Gastroesophageal sphincter (tissue), 4 donors: ENCODE measurements around the gene EFEMP1. TPM values are rescaled to one million over a fixed set of nuclear protein-coding genes. Genes with fewer than 3 reads are reported as not detected.
"Not testable (repeated sequence)": the region's sequence is repeated elsewhere in the genome, so short reads cannot be mapped to it uniquely, and the experiment has no call there.

ENCODE experiments used
- ATAC-seq: fragments of 150-250 bp; one replicate; pipeline ENCODE4 v1.9.1; 2016; ENCODE audit warnings: mild to moderate bottlenecking, moderate library complexity
- H3K27ac ChIP-seq, 4 donors: fragments of 200-600 bp; sonication (generic) in 3 of 4; 1 replicate in 3 of 4; 2 replicates in 1 of 4; pipeline ENCODE4 v1.5.1; 2016 to 2019
- H3K27me3 ChIP-seq: fragments of 200-600 bp; sonication (generic); one replicate; pipeline ENCODE4 v1.5.1; 2019
- H3K36me3 ChIP-seq, 2 donors: fragments of 200-600 bp; sonication (generic); one replicate each; pipeline ENCODE4 v1.5.1; 2019; ENCODE audit warnings: control low read depth in 1 of 2
- H3K4me1 ChIP-seq, 3 donors: fragments of 200-600 bp; sonication (generic); 1 replicate in 2 of 3; 2 replicates in 1 of 3; pipeline ENCODE4 v1.5.1; 2016 to 2019; ENCODE audit warnings: control low read depth in 2 of 3
- H3K4me3 ChIP-seq, 2 donors: fragments of 200-600 bp; sonication (generic); one replicate each; pipeline ENCODE4 v1.5.1; 2019; ENCODE audit warnings: mild to moderate bottlenecking in 1 of 2, moderate library complexity in 1 of 2
- H3K9me3 ChIP-seq, 3 donors: fragments of 200-600 bp; sonication (generic); one replicate each; pipeline ENCODE4 v1.5.1; 2017 to 2019; ENCODE audit warnings: control low read depth in 2 of 3
- CTCF ChIP-seq, 4 experiments: fragments of 200-600 bp in 2 of 4; fragments of 450-650 bp in 2 of 4; sonication (generic) in 1 of 4; IDR thresholded peaks; one replicate each; pipeline ENCODE4 v1.5.1; 2017 to 2019; ENCODE audit warnings: antibody characterized with exemption in 4 of 4, mild to moderate bottlenecking in 2 of 4, moderate library complexity in 2 of 4
- EP300 ChIP-seq: sonication (generic); formaldehyde crosslinking; IDR thresholded peaks from one replicate; pipeline ENCODE4 v1.6.1; 2017; ENCODE audit warnings: antibody characterized with exemption, mild to moderate bottlenecking
- POLR2A ChIP-seq, 2 donors: fragments of 450-650 bp; IDR thresholded peaks; one replicate each; pipeline ENCODE4 v1.6.1; 2017; ENCODE audit warnings: antibody characterized with exemption in 2 of 2, mild to moderate bottlenecking in 2 of 2, moderate library complexity in 1 of 2
- POLR2AphosphoS5 ChIP-seq: sonication (generic); formaldehyde crosslinking; IDR thresholded peaks from one replicate; pipeline ENCODE4 v1.6.1; 2017; ENCODE audit warnings: antibody characterized with exemption
- WGBS, 2 donors: methylation state at CpG; one replicate each; pipeline ENCODE4 v1.1.5; 2018; ENCODE audit warnings: low coverage in 1 of 2; 5-methylcytosine and 5-hydroxymethylcytosine counted together
- total RNA-seq, 4 donors: library from RNA; depleted of rRNA; stranded (reverse); fragments of >200 nt; gene quantifications; one replicate each; pipeline ENCODE4 v1.1.0, GENCODE V29; 2016

Gene EFEMP1
- total RNA-seq, 4 donors from 2014 or later, result 70.5 to 141 (median 91.9) TPM

GRCh38 chr2:55827855-55828254, 95.7 kb downstream of the EFEMP1 start:
- ATAC-seq, result no peak
- TF ChIP-seq POLR2A (IDR thresholded peaks at IDR 0.05), result no peak
- no peak for TF ChIP-seq EP300
- no peak for TF ChIP-seq CTCF (IDR thresholded peaks at IDR 0.05)
- TF ChIP-seq POLR2AphosphoS5, result no peak
- Histone ChIP-seq H3K9me3 (no peaks in the 10 kb centered on the region), H3K27me3 (no peaks in the 10 kb centered on the region), H3K4me1 (no peaks in the 10 kb centered on the region), H3K27ac (no peak overlapping the region), H3K36me3 (no peaks in the 10 kb centered on the region), H3K4me3 (no peak overlapping the region)
- 100% methylated on average over 1 of the region's 1 CpG for WGBS, 2 donors

GRCh38 chr2:55827428-55827827, 96.2 kb downstream of the EFEMP1 start:
- H3K9me3 ChIP-seq, ATAC-seq, H3K27ac ChIP-seq, H3K4me1 ChIP-seq, H3K4me3 ChIP-seq, H3K36me3 ChIP-seq, H3K27me3 ChIP-seq: not testable (repeated sequence)
- 100% methylated on average over 2 of the region's 2 CpGs; no CpG with 5 or more reads in 1 of the 2 donors for WGBS, 2 donors

- no peak for ATAC-seq
- Histone ChIP-seq H3K4me1 (no peaks in the 10 kb centered on the region), H3K36me3 (no peaks in the 10 kb centered on the region), H3K4me3 (no peak overlapping the region), H3K27me3 (no peaks in the 10 kb centered on the region), H3K9me3 (no peaks in the 10 kb centered on the region), H3K27ac (no peak overlapping the region)
- 60% methylated on average over 1 of the region's 6 CpGs; no CpG with 5 or more reads in 1 of the 2 donors for WGBS, 2 donors
- no peak for TF ChIP-seq POLR2AphosphoS5
- TF ChIP-seq CTCF (IDR thresholded peaks at IDR 0.05), result no peak
- no peak for TF ChIP-seq POLR2A (IDR thresholded peaks at IDR 0.05)
- no peak for TF ChIP-seq EP300
Measured at GRCh38 chr2:55826246-55826645, 97.3 kb downstream of the EFEMP1 start.

- Histone ChIP-seq H3K4me1 (no peaks in the 10 kb centered on the region), H3K4me3 (no peak overlapping the region), H3K36me3 (no peaks in the 10 kb centered on the region), H3K27ac (no peak overlapping the region), H3K27me3 (no peaks in the 10 kb centered on the region), H3K9me3 (no peaks in the 10 kb centered on the region)
- 97 to 100% methylated on average over 5 to 6 of the region's 14 CpGs for whole genome bisulfite sequencing, 2 donors
- no peak for ATAC-seq
- no peak for TF ChIP-seq POLR2AphosphoS5
- TF ChIP-seq CTCF (IDR thresholded peaks at IDR 0.05), result no peak
- no peak for TF ChIP-seq EP300
- TF ChIP-seq POLR2A (IDR thresholded peaks at IDR 0.05), result no peak
Measured at GRCh38 chr2:55824551-55825096, 99.0 kb downstream of the EFEMP1 start.

Other genes starting within 250 kb of the EFEMP1 start
- 100 to 1,000 TPM in 1 of 4 donors, 10 to 100 TPM in 3; 14.9 to 113 (median 17.3) TPM for gene PNPT1, start 229.9 kb downstream of the EFEMP1 start, total RNA-seq